ENCODE measurements around the gene PRUNE2.

PRUNE2 gene

DNA sequence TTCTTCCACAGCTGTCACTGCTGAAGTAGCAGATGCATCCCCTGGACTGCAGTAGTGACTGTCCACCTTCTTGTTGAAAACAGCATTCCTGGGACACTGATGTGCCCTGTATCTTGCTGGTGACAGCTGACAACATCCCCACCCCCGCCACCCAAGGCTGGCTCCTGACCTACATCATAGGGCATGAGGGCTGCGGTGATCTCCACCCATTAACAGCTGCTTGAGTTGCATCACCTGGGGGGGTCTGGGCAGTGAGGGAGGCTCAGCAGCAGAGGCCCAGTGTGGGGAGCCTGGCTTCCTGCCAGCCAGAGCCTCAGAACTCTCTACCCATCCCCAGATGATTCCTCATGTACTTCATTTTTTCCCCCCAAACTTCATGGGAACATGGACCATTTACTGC lies 4.1 kb downstream of the PRUNE2 start:
- DNase-seq = no peak

- no peak for DNase-seq
Observed at GRCh38 chr9:76900884-76901440, 5.0 kb downstream of the PRUNE2 start.

GRCh38 chr9:76898786-76899185 lies 7.1 kb downstream of the PRUNE2 start:
- DNase-seq = no peak

DNA sequence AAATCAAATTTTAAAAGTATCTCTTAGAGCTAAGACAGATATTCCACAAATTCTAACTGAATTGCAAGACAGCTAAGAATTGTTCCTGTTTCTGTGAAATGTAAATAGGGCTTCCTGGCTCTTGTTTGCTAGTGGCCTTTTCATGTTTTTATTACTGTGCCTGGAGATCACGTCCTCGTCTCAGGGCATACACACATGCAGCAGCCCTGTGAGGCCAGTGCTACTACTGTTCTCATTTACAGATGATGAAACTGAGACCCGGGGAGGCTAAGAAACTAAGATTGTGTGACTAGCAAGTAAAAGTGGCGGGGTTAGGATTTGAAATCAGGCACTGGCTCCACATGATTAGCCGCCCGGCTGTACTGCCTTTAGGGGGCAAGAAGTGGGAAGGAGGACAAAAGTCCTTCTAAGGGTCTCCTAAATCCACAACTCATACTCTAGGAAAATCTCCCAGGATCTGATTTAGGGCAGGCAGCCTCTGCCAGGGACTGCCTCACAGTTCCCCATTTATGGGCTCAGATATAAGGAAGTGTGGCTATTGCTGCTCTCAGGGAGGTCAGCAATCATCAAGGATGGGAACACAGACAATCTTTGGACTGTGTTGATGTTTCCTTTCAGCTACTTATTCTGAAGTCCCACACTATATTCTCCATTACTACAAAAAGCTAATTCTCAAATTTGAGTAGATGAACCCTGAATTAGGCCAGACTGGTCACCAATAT lies 7.9 kb downstream of the PRUNE2 start:
- DNase-seq = no peak

GRCh38 chr9:76896035-76896434 lies 9.9 kb downstream of the PRUNE2 start:
- no peak for DNase-seq

DNA sequence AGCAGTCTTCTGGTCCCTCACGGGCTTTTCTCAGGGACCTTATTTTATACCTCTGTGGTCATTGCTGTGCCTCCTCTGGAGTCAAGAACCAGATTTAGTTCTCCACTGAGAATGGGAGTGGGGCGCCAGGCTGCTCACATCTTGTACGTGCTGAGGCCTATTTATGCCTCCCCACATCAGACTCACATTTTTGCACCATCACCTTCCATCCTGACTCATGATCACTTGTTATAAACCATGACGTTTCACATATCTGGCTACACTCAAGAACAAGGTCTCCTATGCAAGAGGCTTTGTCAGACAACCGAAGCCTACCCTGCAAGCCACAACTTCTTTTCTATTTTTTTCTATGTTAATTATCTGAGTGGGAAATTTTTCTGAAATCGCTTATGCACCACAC lies 10.7 kb downstream of the PRUNE2 start:
- DNase-seq = no peak

- DNase-seq = no peak
Observed at GRCh38 chr9:76894198-76894597, 11.7 kb downstream of the PRUNE2 start.

DNA sequence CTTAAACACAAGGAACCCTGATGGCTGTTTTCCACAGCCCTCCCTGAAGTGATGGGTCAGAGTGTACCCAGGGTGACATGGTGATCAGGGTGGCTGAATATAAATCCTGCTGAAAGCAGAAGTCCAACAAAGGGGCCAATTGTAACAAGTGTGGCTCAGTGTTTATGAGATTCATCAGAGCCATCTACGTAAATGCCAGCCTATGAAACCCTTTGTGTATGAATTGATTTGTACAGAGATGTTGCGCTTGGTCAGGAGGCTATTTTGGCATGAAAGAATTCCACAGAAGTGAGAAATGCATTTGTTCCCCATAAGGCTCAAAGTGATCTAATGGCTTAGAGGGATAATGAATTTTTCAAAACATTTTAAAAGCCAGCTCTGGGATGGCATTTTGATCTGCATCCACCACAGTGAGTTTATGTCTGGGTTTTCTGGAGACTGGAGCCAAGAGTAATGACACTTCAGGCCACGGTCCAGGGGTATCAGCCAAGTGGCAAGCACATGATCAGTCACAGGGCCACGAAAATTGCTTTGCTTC lies 12.4 kb downstream of the PRUNE2 start:
- no peak for DNase-seq

GRCh38 chr9:76891874-76892273 lies 14.0 kb downstream of the PRUNE2 start:
- DNase-seq = no peak

- no peak for DNase-seq
Observed at GRCh38 chr9:76891279-76891678, 14.6 kb downstream of the PRUNE2 start.

GRCh38 chr9:76887951-76888350 lies 18.0 kb downstream of the PRUNE2 start:
- no peak for DNase-seq

DNA sequence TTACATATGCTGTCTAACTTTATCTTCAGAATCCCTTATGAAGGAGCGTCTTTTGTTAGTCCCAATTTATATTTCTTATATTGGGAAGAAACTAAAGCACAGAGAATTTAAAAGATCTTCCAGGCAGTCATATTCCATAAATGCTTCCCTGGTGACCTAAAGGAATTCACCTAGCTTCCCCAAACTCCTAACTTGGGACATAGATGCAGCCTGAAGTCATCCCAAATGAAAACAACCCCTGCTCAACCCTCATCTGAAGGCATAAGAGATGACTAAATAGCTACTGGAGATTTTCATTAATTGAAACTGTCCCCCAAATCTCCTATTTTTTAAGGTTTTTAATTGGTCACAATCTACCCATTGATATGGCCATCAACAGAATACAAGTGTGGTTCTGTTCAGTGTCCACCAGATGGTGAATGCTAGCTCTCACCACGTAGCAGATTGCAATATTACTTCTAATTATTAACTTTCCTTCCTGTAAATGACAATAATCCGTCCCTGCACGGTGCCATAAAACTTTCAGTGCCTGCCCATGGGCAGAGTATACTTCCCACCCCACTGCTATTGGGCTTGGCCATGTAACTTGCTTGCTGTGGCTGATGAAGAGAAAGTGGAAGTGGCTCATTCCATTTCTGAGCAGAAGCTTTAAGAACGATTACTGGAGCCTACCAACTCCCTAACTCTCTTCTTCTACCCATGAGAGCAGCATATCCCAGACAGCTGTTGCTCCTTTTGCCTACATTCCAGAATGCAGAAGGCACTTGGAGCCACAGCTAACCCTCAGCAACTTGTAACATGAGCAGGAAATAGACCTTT lies 18.7 kb downstream of the PRUNE2 start:
- DNase-seq = no peak

GRCh38 chr9:76886318-76886717 lies 19.6 kb downstream of the PRUNE2 start:
- no peak for DNase-seq

DNA sequence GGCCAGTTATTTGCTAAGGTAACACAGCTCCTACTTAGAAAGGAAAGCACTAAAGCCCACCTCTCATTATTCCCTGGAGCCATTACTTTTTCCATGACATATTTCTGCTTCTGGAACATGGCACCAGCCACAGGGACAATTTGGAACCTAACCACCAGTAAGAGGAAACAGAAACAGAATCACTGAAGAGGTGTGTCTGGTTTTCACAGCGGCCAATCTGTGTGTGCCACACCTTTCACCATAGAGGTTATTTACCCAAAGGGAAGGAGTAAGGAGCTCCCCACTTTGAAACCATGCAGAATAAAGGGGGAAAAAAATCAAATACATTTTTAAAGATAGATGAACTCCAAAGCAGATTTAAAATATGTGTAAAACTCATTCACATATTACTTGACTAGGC lies 21.1 kb downstream of the PRUNE2 start:
- no peak for DNase-seq

DNA sequence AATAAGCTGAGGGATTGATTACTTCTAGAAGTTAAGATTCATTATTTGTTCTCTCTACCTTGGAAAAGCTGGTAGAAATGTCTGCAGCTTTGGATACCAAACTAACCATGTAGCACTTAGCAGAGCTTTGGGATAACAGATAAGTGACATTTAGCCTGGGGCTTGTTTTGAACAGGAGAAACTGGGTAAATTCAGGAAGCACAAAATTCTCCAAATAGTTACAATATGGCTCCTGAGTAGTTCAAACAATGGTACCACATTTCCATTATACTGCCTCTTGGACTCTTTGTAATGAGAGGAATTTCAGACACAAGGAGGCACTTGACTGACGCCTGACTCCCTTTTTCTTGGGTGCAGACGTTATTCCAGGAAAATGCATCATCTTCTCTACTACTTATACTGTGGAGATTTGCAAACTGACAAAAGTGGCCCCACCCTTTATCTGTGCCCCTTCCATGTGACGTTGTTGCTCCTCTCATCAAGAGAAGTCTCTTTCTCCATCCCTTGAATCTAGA lies 22.5 kb downstream of the PRUNE2 start:
- no peak for DNase-seq

GRCh38 chr9:76882686-76883085 lies 23.2 kb downstream of the PRUNE2 start:
- DNase-seq = no peak

- DNase-seq = no peak
Observed at GRCh38 chr9:76880210-76880609, 25.7 kb downstream of the PRUNE2 start.

DNA sequence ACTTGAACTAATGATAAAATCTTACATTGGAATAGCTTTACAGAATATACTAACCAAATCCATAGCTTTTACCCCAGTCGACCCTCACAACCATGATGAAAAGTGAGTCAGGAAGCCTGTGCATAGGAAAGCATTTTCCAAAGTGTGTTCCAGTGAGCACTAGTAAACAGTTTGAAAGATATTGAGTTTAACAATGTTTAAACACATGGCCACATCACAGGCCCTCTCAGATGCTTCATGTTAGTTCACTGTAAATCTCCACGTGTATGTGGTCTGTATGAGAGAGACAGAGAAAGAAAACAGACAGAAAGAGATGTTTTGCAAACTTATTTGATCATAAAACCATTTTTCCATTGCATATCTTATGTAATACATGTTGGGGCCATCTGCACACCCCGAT lies 27.0 kb downstream of the PRUNE2 start:
- no peak for DNase-seq

- no peak for DNase-seq
Observed at GRCh38 chr9:76877961-76878360, 28.0 kb downstream of the PRUNE2 start.

- no peak for DNase-seq
Observed at GRCh38 chr9:76876098-76876497, 29.8 kb downstream of the PRUNE2 start.

- DNase-seq = no peak
Observed at GRCh38 chr9:76873821-76874220, 32.1 kb downstream of the PRUNE2 start.

- no peak for DNase-seq
Observed at GRCh38 chr9:76873056-76873792, 32.7 kb downstream of the PRUNE2 start.

DNA sequence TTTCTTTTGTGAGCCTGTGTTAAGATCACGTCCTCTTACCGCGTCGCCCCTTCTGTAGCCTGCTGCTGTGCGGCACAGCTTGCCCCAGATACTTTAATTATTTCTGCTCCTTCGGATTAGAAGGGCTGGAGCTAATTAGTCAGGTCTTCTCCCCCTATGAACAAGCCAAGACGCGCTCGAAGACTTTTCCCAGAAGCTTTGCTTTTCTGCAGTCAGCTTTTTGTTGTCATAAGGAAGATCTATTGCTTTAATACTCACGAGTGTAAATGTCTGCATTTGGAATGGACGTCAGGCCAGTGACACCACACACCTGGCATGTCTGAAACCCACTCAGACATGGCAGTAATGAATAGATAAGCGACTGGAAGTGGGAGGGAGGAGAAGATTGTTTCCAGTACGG lies 37.0 kb downstream of the PRUNE2 start:
- DNase-seq = no peak

Data from bone marrow (tissue), 2 donors.